GM19025 (cell line): ENCODE results near the gene TACC2.

Experiments
- ATAC-seq: cut with Tn5 transposase; IDR thresholded peaks from one replicate; pipeline ENCODE4 v1.9.1; 2021; ENCODE audit warnings: mild to moderate bottlenecking, low read depth, moderate library complexity; ENCODE audit not compliant: unreplicated experiment

Gene TACC2

GRCh38 chr10:122113161-122113944 lies 124.4 kb downstream of the TACC2 start:
- ATAC-seq: no peak

- ATAC-seq: no peak
Observed at GRCh38 chr10:122113945-122114747, 125.2 kb downstream of the TACC2 start.

- ATAC-seq: no peak
Observed at GRCh38 chr10:122115874-122116273, 126.9 kb downstream of the TACC2 start.

- ATAC-seq: no peak
Observed at GRCh38 chr10:122116331-122116730, 127.4 kb downstream of the TACC2 start.

GRCh38 chr10:122117475-122117874 lies 128.5 kb downstream of the TACC2 start:
- no peak for ATAC-seq

- no peak for ATAC-seq
Observed at GRCh38 chr10:122120008-122120744, 131.2 kb downstream of the TACC2 start.

- ATAC-seq: no peak
Observed at GRCh38 chr10:122121059-122121458, 132.1 kb downstream of the TACC2 start.

- no peak for ATAC-seq
Observed at GRCh38 chr10:122122493-122122892, 133.5 kb downstream of the TACC2 start.

GRCh38 chr10:122123186-122123585 lies 134.2 kb downstream of the TACC2 start:
- ATAC-seq: no peak

GRCh38 chr10:122124342-122124741 lies 135.4 kb downstream of the TACC2 start:
- ATAC-seq: no peak

GRCh38 chr10:122124808-122125207 lies 135.8 kb downstream of the TACC2 start:
- ATAC-seq: no peak

- ATAC-seq: no peak
Observed at GRCh38 chr10:122126763-122127659, 138.0 kb downstream of the TACC2 start.

GRCh38 chr10:122127943-122128342 lies 139.0 kb downstream of the TACC2 start:
- no peak for ATAC-seq

GRCh38 chr10:122128357-122128756 lies 139.4 kb downstream of the TACC2 start:
- ATAC-seq: no peak

- no peak for ATAC-seq
Observed at GRCh38 chr10:122130474-122131110, 141.6 kb downstream of the TACC2 start.

- no peak for ATAC-seq
Observed at GRCh38 chr10:122132331-122132755, 143.4 kb downstream of the TACC2 start.

- ATAC-seq: no peak
Observed at GRCh38 chr10:122132882-122133565, 144.1 kb downstream of the TACC2 start.

GRCh38 chr10:122135251-122136025 lies 146.5 kb downstream of the TACC2 start:
- no peak for ATAC-seq
